GM23338 (cell line): Measurements from ENCODE around the gene CERS1.

Experiments used
- CREB1 ChIP-seq: fragments of 250-450 bp; sonication (Bioruptor Pico); IDR thresholded peaks from 2 replicates; pipeline ENCODE4 v1.5.0; 2020; ENCODE audit warnings: low read depth, mild to moderate bottlenecking, moderate library complexity
- CTCF ChIP-seq, 2 experiments: fragments of 200-600 bp in 1 of 2; sonication (generic) in 1 of 2; conservative IDR thresholded peaks; 2 replicates each; pipeline versions ENCODE4 v1.5.1 to v1.6.1; 2016 to 2017; ENCODE audit warnings: antibody characterized with exemption in 2 of 2, low read depth in 2 of 2, mild to moderate bottlenecking in 2 of 2, moderate library complexity in 1 of 2
- EZH2 ChIP-seq: fragments of 200-600 bp; sonication (generic); IDR thresholded peaks from one replicate; pipeline ENCODE4 v1.8.0; 2017; ENCODE audit warnings: antibody characterized with exemption, mild to moderate bottlenecking, low read depth; ENCODE audit not compliant: unreplicated experiment
- EZH2phosphoT487 ChIP-seq: fragments of 200-600 bp; sonication (generic); IDR thresholded peaks from one replicate; pipeline ENCODE4 v1.8.1; 2018; ENCODE audit warnings: antibody characterized with exemption; ENCODE audit not compliant: unreplicated experiment
- JUNB ChIP-seq: IDR thresholded peaks from one replicate; pipeline ENCODE4 v1.6.1; 2016; ENCODE audit warnings: antibody characterized with exemption; ENCODE audit not compliant: unreplicated experiment
- NANOG ChIP-seq: IDR thresholded peaks from 2 replicates; pipeline ENCODE4 v1.6.1; 2016; ENCODE audit warnings: antibody characterized with exemption, borderline replicate concordance
- POLR2AphosphoS5 ChIP-seq: IDR thresholded peaks from 2 replicates; pipeline ENCODE4 v1.6.1; 2016; ENCODE audit warnings: antibody characterized with exemption, low read depth
- REST ChIP-seq: IDR thresholded peaks from one replicate; pipeline ENCODE4 v1.6.1; 2018; ENCODE audit warnings: antibody characterized with exemption; ENCODE audit not compliant: unreplicated experiment
- STAT1 ChIP-seq: IDR thresholded peaks from one replicate; pipeline ENCODE4 v1.6.1; 2016; ENCODE audit warnings: antibody characterized with exemption; ENCODE audit not compliant: unreplicated experiment
- TF ChIP-seq, protein P1 (sequence below): IDR thresholded peaks from 2 replicates; pipeline ENCODE4 v1.6.1; 2016; ENCODE audit warnings: antibody characterized with exemption

GRCh38 chr19:18876865-18877264, 19.1 kb downstream of the CERS1 start:
- TF ChIP-seq CREB1: no peak
- TF ChIP-seq CTCF (conservative IDR thresholded peaks at IDR 0.05; ENCODE audit: low read depth in 2 of 2): no peak
- no peak for TF ChIP-seq POLR2AphosphoS5
- TF ChIP-seq, protein P1, sequence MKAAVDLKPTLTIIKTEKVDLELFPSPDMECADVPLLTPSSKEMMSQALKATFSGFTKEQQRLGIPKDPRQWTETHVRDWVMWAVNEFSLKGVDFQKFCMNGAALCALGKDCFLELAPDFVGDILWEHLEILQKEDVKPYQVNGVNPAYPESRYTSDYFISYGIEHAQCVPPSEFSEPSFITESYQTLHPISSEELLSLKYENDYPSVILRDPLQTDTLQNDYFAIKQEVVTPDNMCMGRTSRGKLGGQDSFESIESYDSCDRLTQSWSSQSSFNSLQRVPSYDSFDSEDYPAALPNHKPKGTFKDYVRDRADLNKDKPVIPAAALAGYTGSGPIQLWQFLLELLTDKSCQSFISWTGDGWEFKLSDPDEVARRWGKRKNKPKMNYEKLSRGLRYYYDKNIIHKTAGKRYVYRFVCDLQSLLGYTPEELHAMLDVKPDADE: no peak
- TF ChIP-seq REST: no peak
- no peak for TF ChIP-seq EZH2
- TF ChIP-seq EZH2phosphoT487: no peak
- no peak for TF ChIP-seq NANOG
- no peak for TF ChIP-seq JUNB
- no peak for TF ChIP-seq STAT1
